K562 (cell line): Measurements from ENCODE around the gene TSPAN14. TPM values are rescaled to one million over a fixed set of nuclear protein-coding genes. Genes with fewer than 3 reads are reported as not detected.

Experiments used
- CCNT2 ChIP-seq: IDR thresholded peaks from 2 replicates; pipeline ENCODE4 v1.6.1; 2011; ENCODE audit warnings: borderline replicate concordance, low read depth, mild to moderate bottlenecking, moderate library complexity, mixed read lengths, low read length; ENCODE audit not compliant: insufficient read length; ENCODE audit errors: extremely low read depth
- CEBPG ChIP-seq, 3 experiments: fragments of 200-800 bp in 1 of 3; sonication (Bioruptor generic) in 1 of 3; sonication (generic) in 1 of 3; formaldehyde crosslinking in 1 of 3; IDR thresholded peaks in 2 of 3; conservative IDR thresholded peaks in 1 of 3; 2 replicates each; pipeline versions ENCODE4 v1.6.1 to v1.8.0; 2016 to 2022; ENCODE audit warnings: missing compliant biosample characterization in 2 of 3, missing genetic modification characterization in 2 of 3, mild to moderate bottlenecking in 1 of 3, missing genetic modification reagents in 1 of 3
- CHD7 ChIP-seq: fragments of 200-600 bp; sonication (generic); IDR thresholded peaks from one replicate; pipeline ENCODE4 v1.6.1; 2012; ENCODE audit warnings: mild to moderate bottlenecking, low read depth, low read length, inconsistent platforms
- ESRRA ChIP-seq: fragments of 450-650 bp; IDR thresholded peaks from 2 replicates; pipeline ENCODE4 v1.6.1; 2014; ENCODE audit warnings: low read depth, mild to moderate bottlenecking, moderate library complexity, borderline replicate concordance
- ETV6 ChIP-seq, 3 experiments: fragments of 150-350 bp in 1 of 3; sonication (generic) in 1 of 3; formaldehyde crosslinking in 1 of 3; IDR thresholded peaks; 2 replicates each; pipeline versions ENCODE4 v1.6.1 to v1.8.0; 2014 to 2022; ENCODE audit warnings: borderline replicate concordance in 2 of 3, low read depth in 2 of 3, antibody characterized with exemption in 1 of 3, low read length in 1 of 3, mild to moderate bottlenecking in 1 of 3, missing genetic modification reagents in 1 of 3
- LCOR ChIP-seq: sonication (generic); formaldehyde crosslinking; IDR thresholded peaks from 2 replicates; pipeline ENCODE4 v1.8.0; 2022; ENCODE audit warnings: mild to moderate bottlenecking, missing genetic modification reagents
- RHOXF2B ChIP-seq: fragments of 250-450 bp; sonication (Bioruptor Pico); conservative IDR thresholded peaks from 2 replicates; pipeline ENCODE4 v1.5.1; 2021
- ZNF165 ChIP-seq: fragments of 250-450 bp; sonication (Bioruptor Pico); IDR thresholded peaks from 2 replicates; pipeline ENCODE4 v1.4.0; 2020; ENCODE audit warnings: borderline replicate concordance
- ZNF695 ChIP-seq: fragments of 450-650 bp; formaldehyde crosslinking; IDR thresholded peaks from 2 replicates; pipeline ENCODE4 v1.4.0; 2020; ENCODE audit warnings: mild to moderate bottlenecking, moderate library complexity
- ZNF780A ChIP-seq: fragments of 250-450 bp; sonication (Bioruptor Pico); IDR thresholded peaks from 2 replicates; pipeline ENCODE4 v1.5.0; 2021; ENCODE audit warnings: mild to moderate bottlenecking
- polyA plus RNA-seq, 8 experiments: library from polyadenylated mRNA; depleted of rRNA in 4 of 8; stranded (reverse) in 5 of 8; unstranded in 3 of 8; fragments of >200 nt; fragmentation: Nextera tagmentation in 2 of 8; fragmentation: Illumina TruSeq in 1 of 8; extraction: Ambion mirVana in 2 of 8; extraction: Trizol in 1 of 8; gene quantifications; 2 replicates each; pipeline versions ENCODE4 v1.2.1 to v1.2.3, GENCODE V29; 2011 to 2014; ENCODE audit warnings: inconsistent platforms in 1 of 8, missing spikeins in 1 of 8
- total RNA-seq, 7 experiments: library from RNA; depleted of rRNA in 6 of 7; stranded (reverse); fragments of >200 nt in 6 of 7; fragmentation: Illumina TruSeq in 2 of 7; extraction: Trizol in 2 of 7; gene quantifications; 2 replicates each; pipeline versions ENCODE4 v1.2.1 to v1.2.3, GENCODE V29; 2011 to 2021; ENCODE audit warnings: low replicate concordance in 1 of 7
- TF ChIP-seq, protein P1 (sequence below): fragments of 450-650 bp; IDR thresholded peaks from 2 replicates; pipeline ENCODE4 v1.6.1; 2014; ENCODE audit warnings: low read depth, mild to moderate bottlenecking, moderate library complexity, borderline replicate concordance

The TSPAN14 gene
- total and polyA plus RNA-seq, 9 of the 15 experiments (the other 6 are each of a cell fraction or from before 2014, with no cell fraction given) = 5.8 to 92.9 (median 23.3) TPM

GRCh38 chr10:80459047-80459865, 5.1 kb downstream of the TSPAN14 start (continued):
- TF ChIP-seq CHD7 (no peak), ZNF695 (CRISPR knock-in tag) (no peak), LCOR (CRISPR knock-in tag) (peak; percentile 92), CEBPG (CRISPR knock-in tag; IDR thresholded peaks at IDR 0.05) (no peak), CEBPG (tag; conservative IDR thresholded peaks at IDR 0.05 in 1 of 2, IDR thresholded peaks at IDR 0.05 in 1 of 2) (no peak), RHOXF2B (no peak), ZNF165 (CRISPR knock-in tag) (no peak), ETV6 (IDR thresholded peaks at IDR 0.05; ENCODE audit: borderline replicate concordance in 1 of 2, low read depth in 2 of 2, low read length in 1 of 2) (0 out of 4 replicates have a peak, but pooled peaks of 1 of the 2 experiments have one; percentile 36), ETV6 (CRISPR knock-in tag; IDR thresholded peaks at IDR 0.05; ENCODE audit: borderline replicate concordance) (no peak), ZNF780A (CRISPR knock-in tag) (no peak), ESRRA (peak; percentile 90), CCNT2 (no peak)
- TF ChIP-seq, protein P1, sequence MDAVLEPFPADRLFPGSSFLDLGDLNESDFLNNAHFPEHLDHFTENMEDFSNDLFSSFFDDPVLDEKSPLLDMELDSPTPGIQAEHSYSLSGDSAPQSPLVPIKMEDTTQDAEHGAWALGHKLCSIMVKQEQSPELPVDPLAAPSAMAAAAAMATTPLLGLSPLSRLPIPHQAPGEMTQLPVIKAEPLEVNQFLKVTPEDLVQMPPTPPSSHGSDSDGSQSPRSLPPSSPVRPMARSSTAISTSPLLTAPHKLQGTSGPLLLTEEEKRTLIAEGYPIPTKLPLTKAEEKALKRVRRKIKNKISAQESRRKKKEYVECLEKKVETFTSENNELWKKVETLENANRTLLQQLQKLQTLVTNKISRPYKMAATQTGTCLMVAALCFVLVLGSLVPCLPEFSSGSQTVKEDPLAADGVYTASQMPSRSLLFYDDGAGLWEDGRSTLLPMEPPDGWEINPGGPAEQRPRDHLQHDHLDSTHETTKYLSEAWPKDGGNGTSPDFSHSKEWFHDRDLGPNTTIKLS = no peak
